Measurements from ENCODE around the gene FLRT3.

Gene FLRT3

GRCh38 chr20:14337400-14338171 is at the start of gene FLRT3:
TSS of gene FLRT3 (minus strand) at chr20:14337612. CDS start at chr20:14327506, 10,106 bp downstream.
- DNase-seq: no peak

- DNase-seq: no peak
These were observed 49.3 kb upstream of the FLRT3 start for GRCh38 chr20:14386726-14387125.

GRCh38 chr20:14385176-14385740 is 47.8 kb upstream of the FLRT3 start:
- no peak for DNase-seq

GRCh38 chr20:14384416-14385175 is 47.2 kb upstream of the FLRT3 start:
- no peak for DNase-seq

- no peak for DNase-seq
These were observed 45.9 kb upstream of the FLRT3 start for GRCh38 chr20:14383335-14383734.

GRCh38 chr20:14378326-14378725 is 40.9 kb upstream of the FLRT3 start:
- no peak for DNase-seq

- no peak for DNase-seq
These were observed 38.1 kb upstream of the FLRT3 start for GRCh38 chr20:14375416-14375985.

GRCh38 chr20:14374196-14374595 is 36.8 kb upstream of the FLRT3 start:
- no peak for DNase-seq

- DNase-seq: no peak
These were observed 24.3 kb upstream of the FLRT3 start for GRCh38 chr20:14361509-14362345.

- no peak for DNase-seq
These were observed 23.0 kb upstream of the FLRT3 start for GRCh38 chr20:14360416-14360815.

GRCh38 chr20:14355791-14356190 is 18.4 kb upstream of the FLRT3 start:
- no peak for DNase-seq

GRCh38 chr20:14344746-14345145 is 7.3 kb upstream of the FLRT3 start:
- no peak for DNase-seq

GRCh38 chr20:14343491-14344065 is 6.2 kb upstream of the FLRT3 start:
- no peak for DNase-seq

GRCh38 chr20:14342918-14343317 is 5.5 kb upstream of the FLRT3 start:
- DNase-seq: no peak

GRCh38 chr20:14341801-14342200 is 4.4 kb upstream of the FLRT3 start:
- DNase-seq: no peak

- DNase-seq: no peak
These were observed 726 bp downstream of the FLRT3 start for GRCh38 chr20:14336686-14337085.

GRCh38 chr20:14335052-14335451 is 2.4 kb downstream of the FLRT3 start:
- DNase-seq: no peak

- no peak for DNase-seq
These were observed 3.0 kb downstream of the FLRT3 start for GRCh38 chr20:14334306-14334930.

GRCh38 chr20:14333721-14334120 is 3.7 kb downstream of the FLRT3 start:
- no peak for DNase-seq

GRCh38 chr20:14332866-14333265 is 4.5 kb downstream of the FLRT3 start:
- DNase-seq: no peak

GRCh38 chr20:14331646-14332045 is 5.8 kb downstream of the FLRT3 start:
- no peak for DNase-seq

- DNase-seq: no peak
These were observed 17.7 kb downstream of the FLRT3 start for GRCh38 chr20:14319704-14320103.

All from activated CD8-positive, alpha-beta memory T cell treated with anti-CD3 and anti-CD28 coated beads, Interleukin-2, amount 50 U/mL, for 48 hours (primary cell).